Coronary artery (tissue), 2 donors: ENCODE results near the gene FBXL4.

Source experiments
- DNase-seq: peaks from one replicate; pipeline ENCODE4 v3.0.0-alpha.2; 2017; ENCODE audit warnings: low spot score
- H3K27ac ChIP-seq, 2 donors: fragments of 200-600 bp; sonication (generic); one replicate each; pipeline ENCODE4 v1.5.1; 2016 to 2019
- H3K4me3 ChIP-seq: fragments of 200-600 bp; sonication (generic); 2 replicates; pipeline ENCODE4 v1.5.1; 2016; ENCODE audit warnings: mild to moderate bottlenecking, moderate library complexity
- TF ChIP-seq, protein P1 (sequence below): fragments of 200-600 bp; sonication (generic); IDR thresholded peaks from one replicate; pipeline ENCODE4 v1.5.1; 2019; ENCODE audit warnings: antibody characterized with exemption

Gene FBXL4

DNA sequence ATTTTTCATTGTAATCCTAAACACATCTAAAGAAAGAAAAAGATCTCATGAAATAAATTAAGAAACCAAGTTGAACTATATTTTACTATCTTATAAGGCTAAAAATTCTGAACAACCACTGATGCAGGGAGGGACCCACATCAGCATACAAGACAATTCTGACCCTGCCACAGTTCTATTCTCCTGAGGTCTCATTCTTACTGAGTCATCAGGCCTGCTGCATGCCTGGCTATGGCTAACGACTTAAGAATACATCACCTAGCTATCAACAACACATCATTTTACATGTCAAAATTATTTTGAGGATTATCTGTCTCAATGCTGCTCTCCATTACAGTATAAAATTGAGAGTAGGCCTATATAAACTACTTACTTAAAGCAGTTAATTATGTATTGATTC, 52.9 kb downstream of the FBXL4 start:
- Histone ChIP-seq H3K4me3 (no peak overlapping the region), H3K27ac (no peak overlapping the region)
- DNase-seq = no peak
- TF ChIP-seq, protein P1, sequence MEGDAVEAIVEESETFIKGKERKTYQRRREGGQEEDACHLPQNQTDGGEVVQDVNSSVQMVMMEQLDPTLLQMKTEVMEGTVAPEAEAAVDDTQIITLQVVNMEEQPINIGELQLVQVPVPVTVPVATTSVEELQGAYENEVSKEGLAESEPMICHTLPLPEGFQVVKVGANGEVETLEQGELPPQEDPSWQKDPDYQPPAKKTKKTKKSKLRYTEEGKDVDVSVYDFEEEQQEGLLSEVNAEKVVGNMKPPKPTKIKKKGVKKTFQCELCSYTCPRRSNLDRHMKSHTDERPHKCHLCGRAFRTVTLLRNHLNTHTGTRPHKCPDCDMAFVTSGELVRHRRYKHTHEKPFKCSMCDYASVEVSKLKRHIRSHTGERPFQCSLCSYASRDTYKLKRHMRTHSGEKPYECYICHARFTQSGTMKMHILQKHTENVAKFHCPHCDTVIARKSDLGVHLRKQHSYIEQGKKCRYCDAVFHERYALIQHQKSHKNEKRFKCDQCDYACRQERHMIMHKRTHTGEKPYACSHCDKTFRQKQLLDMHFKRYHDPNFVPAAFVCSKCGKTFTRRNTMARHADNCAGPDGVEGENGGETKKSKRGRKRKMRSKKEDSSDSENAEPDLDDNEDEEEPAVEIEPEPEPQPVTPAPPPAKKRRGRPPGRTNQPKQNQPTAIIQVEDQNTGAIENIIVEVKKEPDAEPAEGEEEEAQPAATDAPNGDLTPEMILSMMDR = no peak

DNA sequence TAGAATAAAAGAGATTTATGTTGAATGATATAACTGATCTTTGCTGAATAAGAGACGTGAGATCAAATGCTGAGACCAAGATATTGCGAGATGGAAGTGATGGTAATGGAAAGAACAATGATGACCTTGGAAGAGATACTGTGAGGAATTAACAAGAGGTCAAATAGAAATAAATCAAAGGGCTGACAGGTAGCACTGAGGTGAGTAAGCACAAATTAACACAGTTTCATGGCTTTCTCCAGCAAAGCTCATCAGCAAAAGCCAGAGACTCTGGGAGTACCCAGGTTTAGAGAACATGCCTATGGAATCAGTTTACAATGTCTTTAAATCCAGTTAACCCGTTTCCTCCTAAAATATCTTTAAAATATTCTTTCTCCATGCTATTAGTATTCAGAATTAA, 60.1 kb downstream of the FBXL4 start:
- TF ChIP-seq, protein P1 = no peak
- Histone ChIP-seq H3K27ac (no peak overlapping the region), H3K4me3 (no peak overlapping the region)
- no peak for DNase-seq

DNA sequence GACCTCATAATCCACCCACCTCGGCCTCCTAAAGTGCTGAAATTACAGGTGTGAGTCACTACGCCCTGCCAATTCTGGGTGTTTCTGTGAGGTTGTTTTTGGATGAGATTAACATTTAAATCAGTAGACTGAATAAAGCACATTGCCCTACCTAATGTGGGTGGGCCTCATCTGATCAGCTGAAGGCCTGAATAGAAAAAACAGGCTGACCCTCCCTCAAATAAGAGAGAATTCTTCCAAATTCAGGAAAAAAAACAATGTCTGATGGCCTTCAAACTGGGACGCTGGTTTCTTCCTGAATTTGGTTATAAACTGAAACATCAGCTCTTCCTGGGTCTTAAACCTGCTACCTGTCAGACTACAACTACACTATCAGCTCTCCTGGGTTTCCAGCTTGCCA, 62.4 kb downstream of the FBXL4 start:
- no peak for DNase-seq

DNA sequence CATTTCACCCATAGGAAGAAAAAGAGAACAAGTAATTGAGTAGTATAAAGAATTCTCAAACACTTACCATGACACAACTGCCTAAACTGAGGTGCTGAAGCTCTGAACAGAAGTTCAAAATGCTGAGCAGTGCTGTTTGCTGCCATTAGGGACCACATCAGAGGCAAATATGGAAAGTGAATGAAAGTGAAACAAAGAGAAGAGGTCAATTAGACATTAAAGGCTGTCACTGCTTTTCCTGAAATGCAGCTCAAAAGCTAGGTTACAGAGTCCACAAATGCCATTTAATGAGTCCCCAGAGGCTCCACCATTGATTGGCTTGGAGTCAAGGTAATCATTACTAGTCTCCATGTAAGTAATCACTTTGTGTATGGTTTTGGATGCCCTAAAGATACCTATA, 67.3 kb downstream of the FBXL4 start:
- Histone ChIP-seq H3K4me3 (no peak overlapping the region), H3K27ac (no peak overlapping the region)
- TF ChIP-seq, protein P1 = no peak
- DNase-seq = no peak

More for the DNA sequence above, 62.4 kb downstream of the FBXL4 start:
- TF ChIP-seq, protein P1 = no peak
- Histone ChIP-seq H3K27ac (no peak overlapping the region), H3K4me3 (no peak overlapping the region)

DNA sequence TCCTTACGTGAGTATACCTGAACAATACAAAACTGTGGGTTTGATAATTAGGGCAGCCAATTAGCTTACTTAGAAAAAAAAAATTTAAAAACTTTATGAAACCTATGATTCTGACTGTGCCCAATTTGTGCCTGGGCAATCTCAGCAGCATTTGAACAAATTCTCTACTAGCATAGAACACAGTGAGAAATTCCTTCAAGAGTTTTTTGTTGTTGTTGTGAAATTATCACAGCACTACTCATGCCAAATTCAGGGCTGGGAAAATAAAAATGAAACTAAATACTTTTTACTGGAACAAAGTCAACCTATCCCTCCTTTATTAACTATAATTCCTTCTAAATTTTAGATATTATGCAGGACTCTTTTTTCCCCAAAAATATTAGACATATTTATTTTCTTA, 70.5 kb downstream of the FBXL4 start:
- no peak for DNase-seq
- Histone ChIP-seq H3K4me3 (no peak overlapping the region), H3K27ac (no peak overlapping the region)
- TF ChIP-seq, protein P1 = no peak

DNA sequence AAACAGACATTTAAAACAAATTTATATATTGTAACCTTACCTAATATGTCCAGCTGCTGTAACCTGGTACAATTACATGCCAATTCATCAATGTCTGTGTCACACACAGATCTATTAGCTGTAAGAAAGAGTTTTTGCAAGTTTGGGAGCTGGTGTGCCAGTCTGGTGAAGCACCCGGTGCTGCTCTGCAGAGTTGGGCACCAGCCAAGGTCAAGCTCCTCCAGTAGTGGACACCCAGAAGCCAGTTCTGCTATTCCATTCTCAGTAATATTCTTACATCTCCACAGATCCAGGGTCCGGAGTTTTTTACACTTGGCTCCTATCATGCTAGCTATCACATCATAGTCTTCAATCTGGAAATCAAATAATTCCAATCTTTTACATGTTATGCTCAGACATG, 72.4 kb downstream of the FBXL4 start:
- H3K4me3 ChIP-seq = no peak overlapping the region
- TF ChIP-seq, protein P1 = no peak
- no peak overlapping the region for H3K27ac ChIP-seq
- DNase-seq = no peak

DNA sequence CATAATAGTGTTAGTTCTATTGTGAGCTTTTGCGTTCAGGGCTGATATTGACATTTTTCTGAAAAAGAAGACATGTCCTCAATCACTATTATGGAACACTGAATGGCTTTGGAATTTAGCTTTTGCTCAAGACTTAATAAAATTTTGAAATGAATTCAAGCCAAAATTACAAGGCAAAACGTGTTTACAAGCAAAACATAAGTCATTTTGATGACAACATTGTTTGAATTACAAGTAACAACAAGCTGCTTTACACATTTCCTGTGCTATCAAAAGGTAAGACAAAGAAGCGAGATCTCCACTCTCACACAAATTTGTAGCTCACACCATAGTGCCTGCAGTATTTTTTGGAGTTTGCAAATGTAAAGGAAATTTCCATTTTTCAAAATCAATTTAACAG, 75.9 kb downstream of the FBXL4 start:
- H3K27ac ChIP-seq = no peak overlapping the region
- H3K4me3 ChIP-seq = no peak overlapping the region
- TF ChIP-seq, protein P1 = no peak
- DNase-seq = no peak
